Cardiac muscle cell (in vitro differentiated cells and primary cell): ENCODE results near the gene ESPNL. TPM values are rescaled to one million over a fixed set of nuclear protein-coding genes. Genes with fewer than 3 reads are reported as not detected.

Experiments
- polyA plus RNA-seq: library from polyadenylated mRNA; unstranded; fragments of >200 nt; fragmentation: Nextera tagmentation; extraction: Ambion mirVana; gene quantifications from 2 replicates; pipeline ENCODE4 v1.2.1, GENCODE V29; 2016
- total RNA-seq: library from RNA; depleted of rRNA; stranded (reverse); fragments of >200 nt; gene quantifications from 2 replicates; pipeline ENCODE4 v1.2.3, GENCODE V29; 2016

Gene ESPNL
- total and polyA plus RNA-seq, 2 experiments from 2014 or later = 5.3 to 8.5 TPM

Other genes with a start within 250 kb of the ESPNL start
- 3.1 and 5.6 TPM in 2 replicates for gene RAMP1, start 240.7 kb upstream of the ESPNL start, total RNA-seq
- gene RAMP1, start 240.7 kb upstream of the ESPNL start, polyA plus RNA-seq = 2.1 and 5.7 TPM in 2 replicates
- gene UBE2F, start 133.3 kb upstream of the ESPNL start, total RNA-seq = 35.1 and 62.4 TPM in 2 replicates
- 47.2 and 66.2 TPM in 2 replicates for gene UBE2F, start 133.3 kb upstream of the ESPNL start, polyA plus RNA-seq
- 16.6 and 19.7 TPM in 2 replicates for gene SCLY, start 39.3 kb upstream of the ESPNL start, total RNA-seq
- gene SCLY, start 39.3 kb upstream of the ESPNL start, polyA plus RNA-seq = 25.2 and 28.1 TPM in 2 replicates
- 25.9 and 31.7 TPM in 2 replicates for gene KLHL30, start 38.3 kb downstream of the ESPNL start, total RNA-seq
- 6.7 and 14.1 TPM in 2 replicates for gene KLHL30, start 38.3 kb downstream of the ESPNL start, polyA plus RNA-seq
- 1.5 TPM in 1 of 2 replicates, not detected in the other for gene ERFE, start 58.6 kb downstream of the ESPNL start, total RNA-seq
- 0.60 and 2.0 TPM in 2 replicates for gene ERFE, start 58.6 kb downstream of the ESPNL start, polyA plus RNA-seq
- gene ILKAP, start 103.4 kb downstream of the ESPNL start, total RNA-seq = 25.7 and 28.2 TPM in 2 replicates
- gene ILKAP, start 103.4 kb downstream of the ESPNL start, polyA plus RNA-seq = 61.0 and 81.9 TPM in 2 replicates
- gene HES6, start 139.7 kb downstream of the ESPNL start, total RNA-seq = 8.8 and 11.9 TPM in 2 replicates
- gene HES6, start 139.7 kb downstream of the ESPNL start, polyA plus RNA-seq = 6.6 and 11.2 TPM in 2 replicates
- 2.0 and 3.9 TPM in 2 replicates for gene PER2, start 188.3 kb downstream of the ESPNL start, total RNA-seq
- gene PER2, start 188.3 kb downstream of the ESPNL start, polyA plus RNA-seq = 1.4 and 4.6 TPM in 2 replicates
- gene TRAF3IP1, start 220.2 kb downstream of the ESPNL start, total RNA-seq = 8.3 and 13.9 TPM in 2 replicates
- 10.8 and 12.1 TPM in 2 replicates for gene TRAF3IP1, start 220.2 kb downstream of the ESPNL start, polyA plus RNA-seq